SH-SY5Y (cell line): ENCODE measurements around the gene KCNB1.
A peak's percentile ranks its signal among the peaks of the same experiment; 100 is the strongest.

Experiments used
- GATA2 ChIP-seq: IDR thresholded peaks from 2 replicates; pipeline ENCODE4 v1.6.1; 2011; ENCODE audit warnings: mild to moderate bottlenecking, low read depth, low read length
- GATA3 ChIP-seq: IDR thresholded peaks from 2 replicates; pipeline ENCODE4 v1.6.1; 2011; ENCODE audit warnings: low read depth, mild to moderate bottlenecking, low read length, moderate library complexity

KCNB1 gene

GRCh38 chr20:49447364-49447763 lies 35.1 kb downstream of the KCNB1 start:
- no peak for TF ChIP-seq GATA2
- TF ChIP-seq GATA3, result no peak

GRCh38 chr20:49446808-49447207 lies 35.7 kb downstream of the KCNB1 start:
- TF ChIP-seq GATA2 (no peak), GATA3 (no peak)

- no peak for TF ChIP-seq GATA3
- TF ChIP-seq GATA2, result no peak
Observed at GRCh38 chr20:49446080-49446479, 36.4 kb downstream of the KCNB1 start.

- no peak for TF ChIP-seq GATA2
- no peak for TF ChIP-seq GATA3
Observed at GRCh38 chr20:49445176-49445575, 37.3 kb downstream of the KCNB1 start.

- TF ChIP-seq GATA3 (no peak), GATA2 (no peak)
Observed at GRCh38 chr20:49444553-49444990, 37.9 kb downstream of the KCNB1 start.

GRCh38 chr20:49437057-49437456 lies 45.4 kb downstream of the KCNB1 start:
- no peak for TF ChIP-seq GATA2
- no peak for TF ChIP-seq GATA3

GRCh38 chr20:49435639-49436038 lies 46.8 kb downstream of the KCNB1 start:
- TF ChIP-seq GATA3 (no peak), GATA2 (no peak)

- TF ChIP-seq GATA3 (no peak), GATA2 (peak; percentile 43)
Observed at GRCh38 chr20:49433333-49433732, 49.1 kb downstream of the KCNB1 start.

- TF ChIP-seq GATA3 (no peak), GATA2 (no peak)
Observed at GRCh38 chr20:49432550-49432949, 49.9 kb downstream of the KCNB1 start.

GRCh38 chr20:49431329-49431728 lies 51.1 kb downstream of the KCNB1 start:
- TF ChIP-seq GATA3 (no peak), GATA2 (no peak)

- TF ChIP-seq GATA2, result no peak
- no peak for TF ChIP-seq GATA3
Observed at GRCh38 chr20:49430320-49430719, 52.1 kb downstream of the KCNB1 start.

GRCh38 chr20:49427751-49428518 lies 54.5 kb downstream of the KCNB1 start:
- TF ChIP-seq GATA2, result peak; percentile 70
- no peak for TF ChIP-seq GATA3

- TF ChIP-seq GATA2 (no peak), GATA3 (no peak)
Observed at GRCh38 chr20:49426873-49427272, 55.6 kb downstream of the KCNB1 start.

- no peak for TF ChIP-seq GATA2
- TF ChIP-seq GATA3, result no peak
Observed at GRCh38 chr20:49426395-49426794, 56.1 kb downstream of the KCNB1 start.

GRCh38 chr20:49424536-49424935 lies 57.9 kb downstream of the KCNB1 start:
- no peak for TF ChIP-seq GATA2
- TF ChIP-seq GATA3, result no peak

- TF ChIP-seq GATA3, result no peak
- no peak for TF ChIP-seq GATA2
Observed at GRCh38 chr20:49422161-49422560, 60.3 kb downstream of the KCNB1 start.
